Measurements from ENCODE around the gene FYB2. TPM values are rescaled to one million over a fixed set of nuclear protein-coding genes. Genes with fewer than 3 reads are reported as not detected.

Gene FYB2
- total and polyA plus RNA-seq, 7 donors, result 1.4 to 2.3 (median 1.8) TPM; not detected in 4

- intact Hi-C loops (cut with DNase I), result loop anchor here (5.0 to 10.0 kb wide), 4 partner anchors 592 to 1822 kb away; partner anchors contain the start of genes DAB1 and OMA1
- H3K36me3 ChIP-seq, result no peaks in the 10 kb centered on the region
- no peak overlapping the region for H3K4me3 ChIP-seq
- WGBS, 2 donors, result 90 to 96% methylated on average over 4 of the region's 4 CpGs
- no peaks in the 10 kb centered on the region for H3K9me3 ChIP-seq
- peaks cover 0 to 8% (median 2%) of the 10 kb centered on the region in 4 donors for H3K4me1 ChIP-seq
- H3K27ac ChIP-seq, result peak overlapping the region in 3 of 4 donors; percentile 55 to 72 (median 67)
- no peak for DNase-seq
- no peaks in the 10 kb centered on the region for H3K27me3 ChIP-seq
- TF ChIP-seq POLR2AphosphoS5 (IDR thresholded peaks at IDR 0.05) (no peak), POLR2A (IDR thresholded peaks at IDR 0.05) (no peak), EP300 (IDR thresholded peaks at IDR 0.05) (no peak), CTCF (IDR thresholded peaks at IDR 0.05) (no peak)
Observed at GRCh38 chr1:56833088-56833487, 13.9 kb upstream of the FYB2 start.

- H3K9me3 ChIP-seq, result no peaks in the 10 kb centered on the region
- no peaks in the 10 kb centered on the region for H3K27me3 ChIP-seq
- H3K4me3 ChIP-seq, result no peak overlapping the region
- DNase-seq, result peak; percentile 78
- TF ChIP-seq POLR2AphosphoS5 (IDR thresholded peaks at IDR 0.05) (peak in 2 of 4 donors; percentile 43 to 49), EP300 (IDR thresholded peaks at IDR 0.05) (peak in 1 of 4 donors; percentile 32), CTCF (IDR thresholded peaks at IDR 0.05) (peak; percentile 74 to 95 (median 84)), POLR2A (IDR thresholded peaks at IDR 0.05) (no peak)
- 21% methylated on average over 8 of the region's 8 CpGs for WGBS, 2 donors
- H3K27ac ChIP-seq, result peak overlapping the region in 3 of 4 donors; percentile 55 to 72 (median 67)
- intact Hi-C loops (cut with DNase I), result loop anchor here (2.0 to 10.0 kb wide), 5 partner anchors 593 to 1823 kb away; partner anchors contain the start of genes DAB1 and OMA1
- no peaks in the 10 kb centered on the region for H3K36me3 ChIP-seq
- peaks cover 0 to under 1% (median 0%) of the 10 kb centered on the region in 4 donors for H3K4me1 ChIP-seq
Observed at GRCh38 chr1:56831871-56832693, 12.9 kb upstream of the FYB2 start.

- intact Hi-C loops (cut with DNase I), result loop anchor here (2.0 to 10.0 kb wide), 5 partner anchors 595 to 1825 kb away; partner anchors contain the start of genes DAB1 and OMA1
- Histone ChIP-seq H3K9me3 (no peaks in the 10 kb centered on the region), H3K27ac (no peak overlapping the region), H3K4me1 (no peaks in the 10 kb centered on the region), H3K36me3 (no peaks in the 10 kb centered on the region), H3K27me3 (no peaks in the 10 kb centered on the region), H3K4me3 (no peak overlapping the region)
- no peak for DNase-seq
- TF ChIP-seq POLR2AphosphoS5 (IDR thresholded peaks at IDR 0.05) (no peak), POLR2A (IDR thresholded peaks at IDR 0.05) (no peak), CTCF (IDR thresholded peaks at IDR 0.05) (no peak), EP300 (IDR thresholded peaks at IDR 0.05) (no peak)
- WGBS, 2 donors, result 85 to 87% methylated on average over 4 of the region's 4 CpGs
Observed at GRCh38 chr1:56830052-56830451, 10.8 kb upstream of the FYB2 start.

GRCh38 chr1:56827711-56828110 lies 8.5 kb upstream of the FYB2 start:
- Histone ChIP-seq H3K27ac (no peak overlapping the region), H3K9me3 (no peaks in the 10 kb centered on the region), H3K4me3 (no peak overlapping the region), H3K27me3 (no peaks in the 10 kb centered on the region), H3K4me1 (no peaks in the 10 kb centered on the region), H3K36me3 (no peaks in the 10 kb centered on the region)
- DNase-seq, result no peak
- intact Hi-C loops (cut with DNase I), result no loop called here
- TF ChIP-seq POLR2A (IDR thresholded peaks at IDR 0.05), result no peak
- no peak for TF ChIP-seq CTCF (IDR thresholded peaks at IDR 0.05)
- no peak for TF ChIP-seq POLR2AphosphoS5 (IDR thresholded peaks at IDR 0.05)
- TF ChIP-seq EP300 (IDR thresholded peaks at IDR 0.05), result no peak

Data from sigmoid colon (tissue), 7 donors.